H9 (cell line): ENCODE results near the gene ECD. TPM values are rescaled to one million over a fixed set of nuclear protein-coding genes. Genes with fewer than 3 reads are reported as not detected.

Source experiments
- DNase-seq: peaks from one replicate; pipeline ENCODE4 v3.0.0-alpha.2; 2017
- H2AFZ ChIP-seq: one replicate; pipeline ENCODE4 v1.6.1; 2013; ENCODE audit warnings: mild to moderate bottlenecking, low read length, control low read depth, moderate library complexity
- H2AK5ac ChIP-seq: 2 replicates; pipeline ENCODE4 v1.6.1; 2013; ENCODE audit warnings: low read length, control low read depth, mixed read lengths; ENCODE audit not compliant: insufficient read length
- H2BK120ac ChIP-seq: one replicate; pipeline ENCODE4 v1.6.1; 2013; ENCODE audit warnings: low read depth, mild to moderate bottlenecking, low read length, control low read depth, inconsistent platforms; ENCODE audit not compliant: poor library complexity, severe bottlenecking
- H2BK12ac ChIP-seq: 2 replicates; pipeline ENCODE4 v1.6.1; 2013; ENCODE audit warnings: low read length, control low read depth, mixed read lengths, low read depth; ENCODE audit not compliant: insufficient read length
- H2BK15ac ChIP-seq: 2 replicates; pipeline ENCODE4 v1.6.1; 2013; ENCODE audit warnings: low read depth, low read length, control low read depth
- H2BK20ac ChIP-seq: one replicate; pipeline ENCODE4 v1.6.1; 2013; ENCODE audit warnings: low read depth, mild to moderate bottlenecking, low read length, control low read depth, inconsistent platforms; ENCODE audit not compliant: poor library complexity, severe bottlenecking
- H2BK5ac ChIP-seq: 2 replicates; pipeline ENCODE4 v1.6.1; 2013; ENCODE audit warnings: low read length, control low read depth, mixed read lengths; ENCODE audit not compliant: insufficient read length
- H3K14ac ChIP-seq: 2 replicates; pipeline ENCODE4 v1.6.1; 2013; ENCODE audit warnings: low read length, control low read depth; ENCODE audit not compliant: insufficient read depth
- H3K18ac ChIP-seq: 2 replicates; pipeline ENCODE4 v1.6.1; 2013; ENCODE audit warnings: low read depth, mild to moderate bottlenecking, mixed read lengths, low read length, control low read depth; ENCODE audit not compliant: insufficient read length
- H3K23ac ChIP-seq: 2 replicates; pipeline ENCODE4 v1.6.1; 2013; ENCODE audit warnings: low read length, control low read depth, mixed read lengths, low read depth; ENCODE audit not compliant: insufficient read length
- H3K23me2 ChIP-seq: 2 replicates; pipeline ENCODE4 v1.6.1; 2013; ENCODE audit warnings: low read depth, mild to moderate bottlenecking, mixed read lengths, low read length, control low read depth; ENCODE audit not compliant: insufficient read length, poor library complexity, severe bottlenecking
- H3K27ac ChIP-seq: 2 replicates; pipeline ENCODE4 v1.5.1; 2013; ENCODE audit warnings: low read length, control low read depth, mixed read lengths, low read depth; ENCODE audit not compliant: insufficient read length
- H3K27me3 ChIP-seq: 2 replicates; pipeline ENCODE4 v1.6.1; 2013; ENCODE audit warnings: low read length, control low read depth, inconsistent platforms; ENCODE audit not compliant: insufficient read depth
- H3K4ac ChIP-seq: 2 replicates; pipeline ENCODE4 v1.6.1; 2013; ENCODE audit warnings: low read depth, mild to moderate bottlenecking, control low read depth, inconsistent platforms, low read length, moderate library complexity
- H3K4me1 ChIP-seq: 2 replicates; pipeline ENCODE4 v1.6.1; 2013; ENCODE audit warnings: low read length, control low read depth, inconsistent platforms; ENCODE audit not compliant: insufficient read depth
- H3K4me2 ChIP-seq: 2 replicates; pipeline ENCODE4 v1.6.1; 2013; ENCODE audit warnings: low read length, control low read depth, mixed read lengths; ENCODE audit not compliant: insufficient read length, insufficient read depth
- H3K56ac ChIP-seq: 2 replicates; pipeline ENCODE4 v1.6.1; 2013; ENCODE audit warnings: low read depth, mild to moderate bottlenecking, mixed read lengths, low read length, control low read depth; ENCODE audit not compliant: insufficient read length
- H3K79me1 ChIP-seq: 2 replicates; pipeline ENCODE4 v1.6.1; 2013; ENCODE audit warnings: low read depth, mild to moderate bottlenecking, moderate library complexity, low read length, control low read depth, inconsistent platforms; ENCODE audit not compliant: insufficient read depth, poor library complexity, severe bottlenecking
- H3K79me2 ChIP-seq: 2 replicates; pipeline ENCODE4 v1.6.1; 2013; ENCODE audit warnings: low read length, control low read depth, inconsistent platforms; ENCODE audit not compliant: insufficient read depth
- H3K9ac ChIP-seq: 2 replicates; pipeline ENCODE4 v1.6.1; 2013; ENCODE audit warnings: low read length, control low read depth, mixed read lengths; ENCODE audit not compliant: insufficient read length; ENCODE audit errors: extremely low read depth
- H3K9me3 ChIP-seq: one replicate; pipeline ENCODE4 v1.6.1; 2013; ENCODE audit warnings: low read depth, low read length, inconsistent platforms; ENCODE audit not compliant: control insufficient read depth
- H3T11ph ChIP-seq: one replicate; pipeline ENCODE4 v1.6.1; 2013; ENCODE audit warnings: mild to moderate bottlenecking, low read length, control low read depth, inconsistent platforms
- H4K20me1 ChIP-seq: one replicate; pipeline ENCODE4 v1.6.1; 2013; ENCODE audit not compliant: control insufficient read depth, insufficient read length, insufficient read depth
- H4K5ac ChIP-seq: 2 replicates; pipeline ENCODE4 v1.6.1; 2013; ENCODE audit warnings: low read depth, mild to moderate bottlenecking, mixed read lengths, low read length, control low read depth; ENCODE audit not compliant: insufficient read length
- H4K8ac ChIP-seq: replicated peaks from 2 replicates; pipeline ENCODE4 v1.6.1; 2013; ENCODE audit warnings: low read length, control low read depth, mixed read lengths, low read depth; ENCODE audit not compliant: insufficient read length
- H4K91ac ChIP-seq: 2 replicates; pipeline ENCODE4 v1.6.1; 2013; ENCODE audit warnings: low read depth, mild to moderate bottlenecking, moderate library complexity, mixed read lengths, low read length, control low read depth; ENCODE audit not compliant: insufficient read length
- H3K27ac Mint-ChIP-seq, 3 experiments: 2 replicates in 2 of 3; 3 replicates in 1 of 3; pipeline ENCODE4 v1.8.0; 2020 to 2021; ENCODE audit warnings: mixed read lengths in 3 of 3, mild to moderate bottlenecking in 1 of 3, moderate library complexity in 1 of 3
- H3K27me3 Mint-ChIP-seq: 2 replicates; pipeline ENCODE4 v1.8.0; 2021; ENCODE audit warnings: low read depth, mild to moderate bottlenecking, moderate library complexity, mixed read lengths
- H3K36me3 Mint-ChIP-seq, 3 experiments: 2 replicates in 2 of 3; 3 replicates in 1 of 3; pipeline ENCODE4 v1.8.0; 2020 to 2021; ENCODE audit warnings: low read depth in 3 of 3, mixed read lengths in 3 of 3; ENCODE audit not compliant: insufficient read depth in 1 of 3
- H3K4me1 Mint-ChIP-seq, 2 experiments: 2 replicates each; pipeline ENCODE4 v1.8.0; 2020; ENCODE audit warnings: mixed read lengths in 2 of 2
- H3K4me3 Mint-ChIP-seq, 2 experiments: 2 replicates in 1 of 2; 3 replicates in 1 of 2; pipeline ENCODE4 v1.8.0; 2020 to 2021; ENCODE audit warnings: mild to moderate bottlenecking in 2 of 2, mixed read lengths in 2 of 2, moderate library complexity in 1 of 2
- H3K9me3 Mint-ChIP-seq, 2 experiments: 2 replicates in 1 of 2; 3 replicates in 1 of 2; pipeline ENCODE4 v1.8.0; 2020; ENCODE audit warnings: mild to moderate bottlenecking in 2 of 2, mixed read lengths in 2 of 2, moderate library complexity in 1 of 2
- CTCF ChIP-seq: fragments of 200-600 bp; sonication (generic); conservative IDR thresholded peaks from 3 replicates; pipeline ENCODE4 v1.8.0; 2021; ENCODE audit warnings: antibody characterized with exemption, mild to moderate bottlenecking
- WGBS: extraction: QIAGEN DNeasy Blood & Tissue Kit; methylation state at CpG from one replicate; pipeline ENCODE4 v1.1.7; 2013; ENCODE audit warnings: missing lambda C conversion rate, low lambda C conversion rate, mixed read lengths; ENCODE audit not compliant: insufficient read length; ENCODE audit errors: extremely low coverage; 5-methylcytosine and 5-hydroxymethylcytosine counted together
- total RNA-seq: library from RNA; stranded (reverse); gene quantifications from 2 replicates; pipeline ENCODE4 v1.2.1, GENCODE V29; 2021

ECD gene
- total RNA-seq, 1 experiment from 2014 or later = 41.6 TPM

- Histone ChIP-seq H4K8ac (no peak overlapping the region), H3K23me2 (no peaks in the 10 kb centered on the region), H2BK120ac (no peak overlapping the region), H3K27ac (no peak overlapping the region), H3K18ac (no peak overlapping the region), H2BK5ac (no peak overlapping the region), H3K79me1 (no peaks in the 10 kb centered on the region), H3K4ac (no peak overlapping the region), H3K4me1 (no peaks in the 10 kb centered on the region), H2BK20ac (no peak overlapping the region), H2BK12ac (no peak overlapping the region), H3K23ac (no peak overlapping the region), H3K14ac (no peak overlapping the region), H3K79me2 (no peaks in the 10 kb centered on the region), H2BK15ac (no peak overlapping the region), H3T11ph (no peak overlapping the region), H4K5ac (no peak overlapping the region), H4K91ac (no peak overlapping the region), H3K4me2 (no peak overlapping the region), H3K27me3 (no peaks in the 10 kb centered on the region), H3K56ac (no peak overlapping the region), H3K9ac (no peak overlapping the region), H4K20me1 (no peaks in the 10 kb centered on the region), H2AFZ (no peak overlapping the region), H3K9me3 (no peaks in the 10 kb centered on the region), H2AK5ac (no peak overlapping the region)
- no peak for TF ChIP-seq CTCF
- DNase-seq = no peak
- WGBS = no CpG with 5 or more reads among the region's 2 CpGs
- no peaks in the 10 kb centered on the region for H3K4me1 Mint-ChIP-seq
- no peak overlapping the region for H3K4me3 Mint-ChIP-seq
- H3K27me3 Mint-ChIP-seq = no peaks in the 10 kb centered on the region
- H3K27ac Mint-ChIP-seq = no peak overlapping the region
- peaks cover 0 to 22% (median 15%) of the 10 kb centered on the region in 3 experiments; a peak in 6 of 7 replicates for H3K36me3 Mint-ChIP-seq
- no peaks in the 10 kb centered on the region for H3K9me3 Mint-ChIP-seq
Observed at GRCh38 chr10:73182568-73182967, 14.8 kb upstream of the ECD start.
